A172 (cell line): Measurements from ENCODE around the gene SPOCK1. TPM values are rescaled to one million over a fixed set of nuclear protein-coding genes. Genes with fewer than 3 reads are reported as not detected.
A peak's percentile ranks its signal among the peaks of the same experiment; 100 is the strongest.
"Not testable (repeated sequence)": the region's sequence is repeated elsewhere in the genome, so short reads cannot be mapped to it uniquely, and the experiment has no call there.

Source experiments
- DNase-seq: peaks from one replicate; pipeline ENCODE4 v3.0.0-alpha.2; 2015; ENCODE audit warnings: low spot score
- total RNA-seq: library from RNA; depleted of rRNA; stranded (reverse); fragments of >200 nt; shearing (Covaris generic); gene quantifications from 2 replicates; pipeline ENCODE4 v1.2.3, GENCODE V29; 2014; rRNA removed

Gene SPOCK1
- 4.5 and 6.5 TPM in 2 replicates for total RNA-seq

DNA sequence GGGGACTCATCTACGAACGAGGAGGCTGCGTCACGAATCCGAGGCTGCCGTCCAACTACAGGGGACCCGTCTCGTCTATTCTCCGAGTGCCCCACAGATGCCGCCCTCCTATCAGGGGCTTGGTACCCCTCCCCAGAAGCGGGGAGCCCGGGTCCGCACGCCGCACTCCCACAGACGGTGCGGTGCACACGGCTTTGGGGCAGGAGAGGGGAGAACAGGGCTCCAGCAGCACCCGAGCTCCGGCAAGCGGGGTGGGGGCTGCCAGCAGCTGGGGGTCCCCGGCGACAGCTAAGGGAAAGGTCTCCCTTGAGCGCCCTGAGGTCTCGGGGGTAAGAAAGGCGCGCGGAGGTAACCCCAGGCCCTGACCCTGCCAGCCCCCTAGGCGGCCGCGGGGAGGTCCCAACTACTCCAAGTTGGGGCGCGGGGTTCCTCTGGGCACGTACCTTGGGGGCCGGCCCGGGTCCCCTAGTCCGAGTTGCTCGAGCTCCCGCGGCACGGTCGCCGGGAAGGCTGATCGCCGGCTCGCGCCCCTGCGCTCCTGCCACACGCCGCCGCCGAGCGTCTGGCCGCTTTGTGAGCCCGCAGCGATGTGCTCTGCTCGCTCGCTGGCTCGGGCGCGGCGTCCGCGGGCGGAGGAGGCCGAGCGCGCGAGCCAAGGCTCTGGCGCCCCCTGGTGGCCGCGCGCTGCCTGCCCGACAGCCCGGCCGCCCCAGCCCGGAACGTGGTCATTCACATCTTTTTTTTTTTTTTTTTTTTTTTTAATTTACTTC lies at the start of gene SPOCK1:
SPOCK1 (minus strand) TSS at position 591 of the 770 bp plus-strand sequence.
- peak; percentile 41 for DNase-seq

DNA sequence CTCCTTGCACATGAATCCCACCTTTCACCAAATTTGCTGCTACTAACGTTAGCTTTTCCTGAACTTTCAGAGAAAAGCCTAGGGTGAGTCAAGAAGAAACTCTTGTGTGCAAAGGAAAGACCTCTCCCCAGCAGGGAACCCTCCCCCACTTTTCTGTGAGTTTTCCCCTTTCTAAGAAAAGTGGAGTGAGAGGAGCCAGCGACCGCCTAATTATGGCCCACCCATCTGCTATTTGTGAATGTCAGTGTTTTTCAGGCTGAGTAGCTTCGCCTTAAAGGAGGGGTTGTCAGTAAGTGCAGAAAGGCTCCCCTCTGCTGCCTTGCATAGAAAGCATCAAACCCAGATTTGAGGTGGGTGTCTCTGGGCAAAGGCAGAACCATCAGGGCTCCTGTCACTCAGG lies 46.8 kb upstream of the SPOCK1 start:
- DNase-seq: no peak

DNA sequence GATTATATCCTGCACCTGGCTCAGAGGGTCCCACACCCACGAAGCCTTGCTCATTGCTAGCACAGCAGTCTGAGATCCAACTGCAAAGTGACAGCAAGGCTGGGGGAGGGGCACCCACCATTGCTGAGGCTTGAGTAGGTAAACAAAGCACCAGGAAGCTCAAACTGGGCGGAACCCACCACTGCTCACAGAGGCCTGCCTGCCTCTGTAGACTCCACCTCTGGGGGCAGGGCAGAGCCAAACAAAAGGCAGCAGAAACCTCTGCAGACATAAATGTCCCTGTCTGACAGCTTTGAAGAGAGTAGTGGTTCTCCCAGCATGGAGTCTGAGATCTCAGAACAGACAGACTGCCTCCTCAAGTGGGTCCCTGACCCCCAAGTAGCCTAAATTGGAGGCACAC lies 36.3 kb upstream of the SPOCK1 start:
- DNase-seq: not testable (repeated sequence)

DNA sequence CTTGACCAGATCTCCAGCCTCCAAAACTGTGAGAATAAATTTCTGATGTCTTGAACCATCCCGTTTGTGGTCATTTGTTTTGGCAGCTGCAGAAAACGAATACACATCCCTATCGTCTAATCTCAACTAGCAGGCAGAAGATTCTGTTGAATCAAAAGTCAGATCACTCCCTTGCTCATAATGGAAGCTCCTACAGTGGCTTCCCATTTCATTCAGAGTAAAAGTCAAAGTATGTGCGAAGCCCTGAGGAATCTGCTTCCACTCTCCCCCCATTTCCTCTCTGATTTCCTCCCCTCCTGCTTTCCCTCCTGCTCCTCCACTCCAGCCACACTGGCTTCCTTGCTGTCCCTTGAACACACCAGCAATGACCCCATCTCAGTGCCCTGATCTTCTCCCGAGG lies 34.8 kb upstream of the SPOCK1 start:
- DNase-seq: no peak

DNA sequence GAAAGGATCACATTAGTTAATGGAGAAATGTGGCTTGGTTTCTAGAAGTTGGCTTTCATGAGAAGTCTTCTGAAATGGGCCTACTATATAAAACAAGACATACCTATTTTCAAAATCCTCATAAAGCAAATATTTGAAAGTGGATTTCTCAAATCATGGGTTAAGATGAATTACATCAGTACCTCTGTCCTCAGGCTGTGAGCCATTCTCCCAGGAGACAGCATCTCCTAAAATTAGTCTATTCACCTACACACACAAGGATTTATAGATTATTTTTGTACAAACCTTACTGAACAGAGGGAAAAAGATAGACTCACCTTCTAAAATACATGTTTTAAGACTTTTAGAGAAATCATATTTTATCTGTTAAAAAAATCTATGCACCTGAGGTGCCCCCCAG lies 32.1 kb upstream of the SPOCK1 start:
- DNase-seq: no peak

DNA sequence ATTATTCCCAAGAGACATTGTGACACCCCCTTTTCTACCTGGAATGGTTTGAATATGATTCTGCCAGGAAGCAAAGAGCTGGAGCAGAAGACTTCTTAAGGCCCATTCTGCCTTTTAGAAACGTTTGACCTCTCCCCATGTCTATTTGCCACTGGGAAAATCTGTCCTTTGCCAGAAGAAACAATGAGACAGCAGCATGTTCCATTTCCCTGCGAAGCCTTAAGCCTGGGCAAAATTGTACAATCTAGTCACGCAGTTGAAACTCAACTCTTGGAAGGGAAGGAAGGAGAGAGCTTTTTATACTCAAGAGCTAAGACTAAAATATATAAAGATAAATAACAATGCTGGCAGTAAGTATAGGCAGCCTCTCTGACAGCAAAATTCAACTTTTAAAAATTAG lies 22.1 kb upstream of the SPOCK1 start:
- DNase-seq: no peak

DNA sequence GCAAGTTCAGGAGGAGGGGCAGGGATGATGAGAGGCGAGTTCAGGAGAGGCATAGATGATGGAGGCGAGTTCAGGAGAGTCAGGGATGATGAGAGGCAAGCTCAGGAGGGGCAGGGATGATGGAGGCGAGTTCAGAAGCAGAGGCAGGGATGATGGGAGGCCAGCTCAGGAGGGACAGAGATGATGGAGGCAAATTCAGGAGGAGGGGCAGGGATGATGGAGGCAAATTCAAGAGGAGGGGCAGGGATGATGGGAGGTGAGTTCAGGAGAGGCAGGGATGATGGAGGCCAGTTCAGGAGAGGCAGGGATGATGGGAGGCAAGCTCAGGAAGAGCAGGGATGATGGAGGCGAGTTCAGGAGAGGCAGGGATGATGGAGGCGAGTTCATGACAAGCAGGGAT lies 17.8 kb upstream of the SPOCK1 start:
- no peak for DNase-seq

DNA sequence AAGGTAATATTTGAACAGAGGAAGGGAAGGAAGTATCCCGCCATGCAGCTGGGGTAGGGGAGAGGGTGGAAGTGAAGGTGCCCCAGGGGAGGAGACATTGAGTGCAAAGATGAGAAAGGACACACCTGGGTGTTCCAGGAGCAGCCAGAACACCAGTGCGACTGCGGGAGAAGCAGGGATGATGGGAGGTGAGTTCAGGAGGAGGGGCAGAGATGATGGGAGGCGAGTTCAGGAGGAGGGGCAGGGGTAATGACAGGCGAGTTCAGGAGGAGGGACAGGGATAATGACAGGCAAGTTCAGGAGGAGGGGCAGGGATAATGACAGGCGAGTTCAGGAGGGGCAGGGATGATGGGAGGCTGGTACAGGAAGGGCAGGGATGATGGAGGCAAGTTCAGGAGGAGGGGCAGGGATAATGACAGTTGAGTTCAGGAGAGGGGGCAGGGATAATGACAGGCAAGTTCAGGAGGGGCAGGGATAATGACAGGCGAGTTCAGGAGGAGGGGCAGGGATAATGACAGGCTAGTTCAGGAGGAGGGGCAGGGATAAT lies 17.2 kb upstream of the SPOCK1 start:
- no peak for DNase-seq

DNA sequence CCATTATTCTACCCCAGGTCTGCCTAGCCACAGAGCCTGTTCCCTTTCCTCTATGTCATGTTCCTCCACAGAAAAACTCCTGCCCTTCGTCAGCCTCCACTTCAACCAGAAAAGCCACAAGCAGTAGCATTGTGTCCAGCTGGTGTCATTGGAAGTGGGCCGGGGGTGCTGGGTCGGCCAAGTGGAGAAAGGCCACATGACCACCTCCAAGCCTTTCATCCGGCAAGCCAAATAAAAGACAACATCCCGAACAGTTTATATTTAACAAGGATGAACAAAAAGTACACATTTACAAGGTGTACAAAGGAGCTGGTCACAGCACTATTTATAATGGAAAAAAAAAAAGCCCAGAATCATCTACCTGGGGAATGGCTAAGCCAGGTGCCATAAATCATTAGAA lies 16.1 kb upstream of the SPOCK1 start:
- no peak for DNase-seq

DNA sequence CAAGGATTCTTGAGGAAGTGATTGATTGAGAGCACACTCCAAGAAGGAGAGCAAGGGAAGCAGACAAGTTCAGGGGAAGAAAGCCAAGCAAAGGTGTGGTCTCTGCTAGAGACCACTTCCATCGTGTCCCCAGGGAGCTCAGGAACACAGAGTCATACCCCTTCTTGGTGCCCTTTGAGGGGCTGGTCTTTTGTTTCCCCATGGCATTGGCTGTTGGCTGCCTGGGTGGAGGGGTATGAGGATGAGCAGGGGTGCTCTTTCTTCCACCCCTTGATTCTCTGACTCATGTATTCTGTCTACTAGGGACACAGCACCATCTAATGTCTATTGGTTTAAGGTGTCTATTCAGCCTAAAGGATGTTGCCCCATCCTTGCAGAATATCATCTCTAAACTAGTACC lies 11.5 kb upstream of the SPOCK1 start:
- no peak for DNase-seq

DNA sequence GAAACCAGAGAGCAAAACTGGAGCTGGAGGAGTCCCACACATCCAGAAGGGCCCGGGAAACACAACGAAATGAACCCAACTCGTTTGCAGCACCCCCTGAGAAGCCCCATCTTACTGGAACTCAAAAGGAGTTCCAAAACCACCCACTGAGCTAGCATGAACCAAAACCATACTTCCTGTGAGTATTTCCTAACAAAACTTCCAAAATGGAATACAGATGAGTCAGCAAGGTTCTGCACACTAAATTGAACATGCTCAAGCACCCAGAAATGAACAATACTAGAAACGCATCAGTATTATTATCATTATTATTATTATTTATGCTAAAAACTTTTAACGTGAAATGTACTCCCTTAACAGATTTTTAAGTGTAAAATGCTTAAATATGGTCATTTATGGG lies 8.0 kb upstream of the SPOCK1 start:
- no peak for DNase-seq

DNA sequence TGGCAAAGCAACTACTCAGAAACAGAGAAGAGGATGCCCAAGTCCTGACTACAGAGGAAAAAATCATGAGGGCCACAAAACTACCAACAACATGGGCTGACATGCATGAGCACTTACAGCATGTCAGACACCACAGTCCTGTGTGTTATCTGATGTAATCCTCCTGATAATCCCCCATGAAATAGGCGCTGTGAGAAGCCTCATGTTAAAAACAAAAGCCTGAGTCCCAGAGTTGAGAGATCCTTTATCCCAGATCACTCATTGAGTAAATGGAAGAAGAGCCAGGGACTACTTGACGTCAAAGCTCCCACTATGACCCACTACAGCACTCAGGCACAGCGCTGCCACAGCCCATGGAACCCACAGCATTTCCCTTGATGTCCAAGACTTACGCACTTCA lies 7.2 kb upstream of the SPOCK1 start:
- DNase-seq: no peak

DNA sequence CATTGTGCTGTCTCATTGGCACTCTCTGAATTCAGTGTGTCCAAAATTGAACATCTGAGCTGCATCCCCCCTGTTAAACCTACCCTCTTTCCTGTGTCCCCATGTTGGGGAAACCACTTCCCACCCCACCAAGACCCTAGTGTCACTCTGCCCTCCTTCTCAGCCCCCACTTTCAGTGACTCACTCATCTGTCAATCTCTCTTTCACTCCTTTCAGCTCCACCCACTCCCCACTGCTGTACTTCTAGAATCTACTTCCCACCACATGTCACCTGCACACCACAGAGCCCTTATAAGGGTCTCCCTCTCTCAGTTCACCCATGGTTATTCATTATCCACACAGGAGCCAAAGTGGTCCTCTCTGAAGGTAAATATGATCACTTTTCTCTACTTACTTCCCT lies 5.8 kb upstream of the SPOCK1 start:
- no peak for DNase-seq

DNA sequence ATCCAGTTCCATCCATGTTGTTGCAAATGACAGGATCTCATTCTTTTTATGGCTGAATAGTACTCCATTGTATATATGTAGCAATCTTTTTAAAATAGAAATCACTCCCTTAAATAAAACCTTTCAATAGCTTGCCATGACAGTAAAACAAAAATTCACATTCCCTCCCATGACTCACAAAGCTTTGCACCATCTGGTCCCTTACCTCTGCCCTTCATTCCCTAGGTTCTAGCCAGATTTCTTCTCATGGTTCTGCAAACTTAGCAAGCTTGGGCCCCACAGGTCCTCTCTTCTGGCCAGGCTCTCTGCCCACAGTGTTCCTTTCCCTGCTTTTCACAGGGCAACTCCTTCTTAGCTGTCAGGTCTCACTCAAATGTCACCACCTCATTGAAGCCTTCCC lies 4.3 kb upstream of the SPOCK1 start:
- no peak for DNase-seq

DNA sequence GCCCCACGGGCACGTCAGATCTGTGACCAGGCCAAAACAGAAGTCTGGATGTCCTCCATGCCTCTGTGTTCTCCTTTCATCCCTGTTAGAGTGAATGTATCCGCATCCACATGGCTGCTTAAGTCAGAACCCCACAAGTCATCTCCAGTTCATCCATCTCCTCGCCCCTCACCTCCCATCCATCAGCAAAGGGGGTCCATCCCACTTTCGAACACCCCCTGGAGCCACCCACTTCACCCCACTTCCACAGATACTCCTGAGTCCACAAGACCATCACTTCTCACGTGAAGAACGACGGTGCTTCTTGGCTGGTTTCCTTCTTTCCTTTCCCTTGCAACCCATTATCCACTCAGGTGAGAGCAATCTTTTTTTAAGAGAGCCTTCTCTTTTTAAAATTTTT lies 3.5 kb upstream of the SPOCK1 start:
- no peak for DNase-seq

DNA sequence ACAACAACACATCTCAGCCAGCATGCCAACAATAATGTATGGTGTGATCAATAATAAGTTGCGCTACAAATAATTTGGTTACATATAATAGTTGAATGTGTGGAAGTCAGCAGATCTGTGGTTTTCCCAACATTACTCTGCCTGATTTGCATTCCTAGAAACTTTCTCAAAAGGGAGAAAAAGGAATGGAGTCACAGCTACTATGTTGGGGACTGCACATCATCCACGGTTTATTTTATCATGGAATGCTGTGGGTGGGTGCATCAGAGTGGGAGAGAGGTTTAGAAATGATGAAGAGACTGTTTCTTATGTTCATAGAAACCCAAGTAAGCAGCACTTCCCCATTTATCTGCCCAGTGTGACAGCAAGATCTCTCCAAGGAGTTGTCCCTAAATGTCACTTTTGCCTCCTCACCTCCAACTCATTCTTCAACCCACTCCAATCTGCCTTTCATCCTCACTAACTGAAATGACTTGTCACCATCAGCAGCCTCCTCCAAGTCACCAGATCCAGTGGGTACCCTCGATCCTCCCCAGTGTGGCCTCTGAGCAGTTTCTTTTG lies 2.8 kb upstream of the SPOCK1 start:
- no peak for DNase-seq

DNA sequence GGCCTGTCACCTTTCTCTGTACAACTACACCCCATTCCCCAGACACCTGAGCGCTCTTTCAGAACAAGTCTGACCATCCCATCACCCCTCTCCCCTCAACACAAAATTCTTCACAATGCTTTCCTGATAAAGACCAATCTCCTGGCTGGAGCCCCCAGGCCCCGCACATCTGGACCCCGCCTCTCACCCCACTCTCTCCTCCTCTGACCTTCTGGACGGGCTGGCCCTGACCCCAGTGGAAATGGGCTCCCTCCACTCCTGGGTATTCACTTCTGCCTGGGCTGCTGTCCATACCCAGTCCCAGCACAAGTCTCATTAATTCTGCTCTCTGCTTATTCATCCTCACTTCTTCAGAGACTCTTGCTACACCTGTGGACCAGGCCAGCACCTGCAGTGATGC lies 2.1 kb upstream of the SPOCK1 start:
- no peak for DNase-seq

DNA sequence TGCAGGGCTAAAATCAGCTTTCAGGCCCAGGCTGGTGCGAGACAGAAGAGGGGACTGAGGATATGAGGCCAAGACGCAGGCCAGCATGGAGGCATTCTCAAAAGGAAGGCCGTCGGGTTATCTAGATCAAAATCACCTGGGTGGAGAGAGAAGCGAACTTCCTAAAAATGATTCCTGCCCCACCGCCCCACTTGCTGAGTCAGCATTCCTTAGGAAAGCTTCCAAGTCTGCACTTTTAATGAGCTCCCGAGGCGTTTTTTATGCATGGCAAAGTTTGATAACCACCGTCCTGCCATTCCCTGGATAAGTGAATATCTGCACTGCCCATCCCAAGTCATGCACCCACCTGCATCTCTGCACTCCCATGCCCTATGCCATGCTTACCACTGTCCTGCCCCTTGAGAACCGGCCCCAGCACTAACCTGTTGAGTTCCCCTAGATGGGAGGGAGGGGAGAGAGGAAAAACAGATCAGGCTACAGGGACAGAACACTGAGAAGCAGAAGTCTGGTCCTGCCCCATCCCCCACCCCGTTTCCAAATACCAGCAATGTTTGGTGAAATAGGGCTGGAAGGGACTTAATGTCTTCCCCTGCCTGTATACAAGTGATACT lies 1.6 kb upstream of the SPOCK1 start:
- no peak for DNase-seq

DNA sequence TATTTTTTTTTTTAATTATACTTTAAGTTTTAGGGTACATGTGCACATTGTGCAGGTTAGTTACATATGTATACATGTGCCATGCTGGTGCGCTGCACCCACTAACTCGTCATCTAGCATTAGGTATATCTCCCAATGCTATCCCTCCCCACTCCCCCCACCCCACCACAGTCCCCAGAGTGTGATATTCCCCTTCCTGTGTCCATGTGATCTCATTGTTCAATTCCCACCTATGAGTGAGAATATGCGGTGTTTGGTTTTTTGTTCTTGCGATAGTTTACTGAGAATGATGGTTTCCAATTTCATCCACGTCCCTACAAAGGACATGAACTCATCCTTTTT lies 351 bp upstream of the SPOCK1 start:
- DNase-seq: not testable (repeated sequence)

DNA sequence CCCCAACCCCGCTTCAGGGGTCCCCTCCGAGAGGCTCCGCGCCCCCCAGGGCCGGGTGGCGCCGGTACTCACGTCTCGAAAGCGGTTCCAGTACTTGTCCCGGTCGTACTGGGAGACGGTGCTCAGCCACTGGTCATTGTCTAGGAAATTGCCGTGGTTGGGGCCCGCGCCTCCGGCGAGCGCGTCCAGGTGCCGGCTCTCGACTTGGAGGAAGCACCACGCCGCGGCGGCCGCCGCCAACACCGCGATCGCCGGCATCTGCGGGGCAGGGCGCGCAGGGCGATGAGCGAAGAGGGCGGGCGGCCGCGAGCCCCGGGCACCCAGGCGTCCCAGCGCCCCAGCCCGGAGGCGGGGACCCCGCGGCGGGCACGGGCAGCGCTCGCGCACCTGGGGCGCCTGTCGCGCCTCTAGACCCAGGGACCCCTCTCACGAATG lies 808 bp downstream of the SPOCK1 start:
- no peak for DNase-seq

DNA sequence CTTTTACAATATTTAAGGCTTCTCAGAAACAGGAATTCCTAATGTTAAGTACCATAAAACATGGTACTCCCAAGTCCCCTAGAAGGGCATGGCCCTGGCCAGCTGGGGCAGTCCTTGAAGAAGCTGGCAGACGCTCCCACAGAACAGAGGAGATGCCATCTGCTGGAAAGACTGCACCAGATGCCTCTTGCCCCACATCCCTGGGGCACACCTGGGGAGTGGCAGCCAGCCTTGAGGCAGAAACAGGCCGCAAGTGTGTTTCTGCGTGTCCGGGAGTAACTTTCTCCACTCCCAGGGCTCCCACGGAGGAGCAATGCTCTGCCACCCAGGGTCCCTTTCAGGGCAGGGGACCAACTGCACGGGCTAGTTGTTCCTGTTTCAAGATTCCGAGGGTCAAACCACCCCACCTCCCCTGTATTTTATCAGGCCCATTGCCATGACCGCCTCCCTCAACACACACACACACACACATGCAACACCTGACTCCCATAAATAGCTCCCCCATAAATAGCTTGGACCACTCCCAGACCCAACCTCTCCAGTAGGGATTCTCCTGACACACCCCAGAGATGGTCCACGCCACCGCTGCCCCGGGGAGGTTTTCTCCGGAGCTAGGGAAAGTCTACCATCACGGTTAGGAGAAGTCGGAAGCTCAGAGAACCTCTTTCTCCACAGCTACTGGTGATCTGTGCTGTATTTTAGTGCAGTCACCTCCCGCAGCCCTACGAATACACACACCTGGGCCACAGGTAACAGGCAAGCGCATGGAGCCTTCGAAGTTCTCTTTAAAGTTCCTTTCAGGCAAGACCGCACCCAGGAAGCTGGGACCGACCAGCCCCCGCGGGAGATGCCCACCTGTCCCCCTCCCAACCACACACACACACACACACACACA lies 1.5 kb downstream of the SPOCK1 start:
- DNase-seq: no peak

DNA sequence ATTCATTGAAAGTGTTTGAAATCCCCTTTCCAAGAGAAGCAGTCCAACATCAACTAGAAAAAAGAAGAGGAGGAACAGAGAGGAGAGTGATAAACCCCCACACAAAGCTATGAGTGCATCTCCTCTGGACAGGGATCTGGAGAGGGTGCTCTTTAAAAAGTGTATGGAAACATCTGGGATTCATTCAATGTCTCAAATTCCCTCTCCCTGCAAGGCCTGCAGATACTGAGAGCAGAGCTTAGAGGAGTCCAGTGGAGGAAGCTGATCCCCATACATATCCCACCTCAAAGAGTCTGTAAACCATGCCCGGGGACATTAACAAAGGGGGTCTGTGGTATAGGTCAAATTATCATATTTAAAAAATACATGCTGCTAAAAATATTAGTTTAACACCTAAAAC lies 2.2 kb downstream of the SPOCK1 start:
- DNase-seq: no peak
